ENCODE results near the gene TM9SF3.

Gene TM9SF3

GRCh38 chr10:96538683-96539082 is 48.1 kb downstream of the TM9SF3 start:
- in situ Hi-C loops (cut with MboI; ENCODE audit: low pct_unique_long_range_greater_than_20kb, low sequenced_read_pairs, unreplicated experiment) = no loop called here
- DNase-seq (ENCODE audit: low spot score) = no peak
- TF ChIP-seq CTCF (IDR thresholded peaks at IDR 0.05; ENCODE audit: extremely low read depth, insufficient read depth, missing control alignments) = no peak

GRCh38 chr10:96536129-96536528 is 50.7 kb downstream of the TM9SF3 start:
- no peak for DNase-seq (ENCODE audit: low spot score)
- in situ Hi-C loops (cut with MboI; ENCODE audit: low pct_unique_long_range_greater_than_20kb, low sequenced_read_pairs, unreplicated experiment) = no loop called here
- TF ChIP-seq CTCF (IDR thresholded peaks at IDR 0.05; ENCODE audit: extremely low read depth, insufficient read depth, missing control alignments) = no peak

GRCh38 chr10:96532523-96532922 is 54.3 kb downstream of the TM9SF3 start:
- in situ Hi-C loops (cut with MboI; ENCODE audit: low pct_unique_long_range_greater_than_20kb, low sequenced_read_pairs, unreplicated experiment) = no loop called here
- no peak for DNase-seq (ENCODE audit: low spot score)
- TF ChIP-seq CTCF (IDR thresholded peaks at IDR 0.05; ENCODE audit: extremely low read depth, insufficient read depth, missing control alignments) = no peak

GRCh38 chr10:96529634-96530279 is 57.1 kb downstream of the TM9SF3 start:
- no peak for DNase-seq (ENCODE audit: low spot score)
- in situ Hi-C loops (cut with MboI; ENCODE audit: low pct_unique_long_range_greater_than_20kb, low sequenced_read_pairs, unreplicated experiment) = no loop called here
- no peak for TF ChIP-seq CTCF (IDR thresholded peaks at IDR 0.05; ENCODE audit: extremely low read depth, insufficient read depth, missing control alignments)

GRCh38 chr10:96524741-96525140 is 62.1 kb downstream of the TM9SF3 start:
- no peak for TF ChIP-seq CTCF (IDR thresholded peaks at IDR 0.05; ENCODE audit: extremely low read depth, insufficient read depth, missing control alignments)
- in situ Hi-C loops (cut with MboI; ENCODE audit: low pct_unique_long_range_greater_than_20kb, low sequenced_read_pairs, unreplicated experiment) = no loop called here
- DNase-seq (ENCODE audit: low spot score) = no peak

GRCh38 chr10:96517284-96517683 is 69.5 kb downstream of the TM9SF3 start:
- no peak for TF ChIP-seq CTCF (IDR thresholded peaks at IDR 0.05; ENCODE audit: extremely low read depth, insufficient read depth, missing control alignments)
- DNase-seq (ENCODE audit: low spot score) = no peak
- in situ Hi-C loops (cut with MboI; ENCODE audit: low pct_unique_long_range_greater_than_20kb, low sequenced_read_pairs, unreplicated experiment) = no loop called here
